Mesothelial cell of epicardium (in vitro differentiated cells): Measurements from ENCODE around the gene KCNQ2. TPM values are rescaled to one million over a fixed set of nuclear protein-coding genes. Genes with fewer than 3 reads are reported as not detected.

Source experiments
- DNase-seq, 2 experiments: peaks; one replicate each; pipeline ENCODE4 v3.0.0; 2021; ENCODE audit warnings: low spot score in 2 of 2; ENCODE audit not compliant: unreplicated experiment in 2 of 2
- H3K27ac Mint-ChIP-seq: 2 replicates; pipeline ENCODE4 v1.8.0; 2021; ENCODE audit warnings: mixed read lengths
- H3K27me3 Mint-ChIP-seq: 2 replicates; pipeline ENCODE4 v1.8.0; 2021; ENCODE audit warnings: low read depth, mixed read lengths
- H3K36me3 Mint-ChIP-seq: 2 replicates; pipeline ENCODE4 v1.8.0; 2021; ENCODE audit warnings: mixed read lengths
- H3K4me1 Mint-ChIP-seq: 2 replicates; pipeline ENCODE4 v1.8.0; 2021; ENCODE audit warnings: mixed read lengths
- H3K4me3 Mint-ChIP-seq: 2 replicates; pipeline ENCODE4 v1.8.0; 2021; ENCODE audit warnings: mild to moderate bottlenecking, moderate library complexity, mixed read lengths
- H3K9me3 Mint-ChIP-seq: 2 replicates; pipeline ENCODE4 v1.8.0; 2021; ENCODE audit warnings: mixed read lengths
- CTCF ChIP-seq: fragments of 200-600 bp; sonication (generic); IDR thresholded peaks from one replicate; pipeline ENCODE4 v1.5.0; 2021; ENCODE audit warnings: antibody characterized with exemption; ENCODE audit not compliant: unreplicated experiment
- total RNA-seq: library from RNA; stranded (reverse); gene quantifications from 3 replicates; pipeline ENCODE4 v1.2.1, GENCODE V29; 2021

The KCNQ2 gene
- total RNA-seq, 1 donor from 2014 or later, result 11.8 TPM

GRCh38 chr20:63509088-63509564 lies 36.7 kb upstream of the KCNQ2 start:
- H3K4me1 Mint-ChIP-seq, result no peaks in the 10 kb centered on the region
- H3K9me3 Mint-ChIP-seq, result peaks cover 35% of the 10 kb centered on the region
- no peak for DNase-seq
- H3K27me3 Mint-ChIP-seq, result peaks cover 59% of the 10 kb centered on the region
- TF ChIP-seq CTCF, result no peak
- H3K4me3 Mint-ChIP-seq, result no peak overlapping the region
- H3K36me3 Mint-ChIP-seq, result peaks cover 3% of the 10 kb centered on the region
- H3K27ac Mint-ChIP-seq, result no peak overlapping the region

- no peak for DNase-seq
- no peak overlapping the region for H3K4me3 Mint-ChIP-seq
- H3K9me3 Mint-ChIP-seq, result peaks cover 34% of the 10 kb centered on the region
- no peak overlapping the region for H3K27ac Mint-ChIP-seq
- H3K36me3 Mint-ChIP-seq, result peaks cover 3% of the 10 kb centered on the region
- H3K4me1 Mint-ChIP-seq, result no peaks in the 10 kb centered on the region
- TF ChIP-seq CTCF, result no peak
- H3K27me3 Mint-ChIP-seq, result peaks cover 59% of the 10 kb centered on the region
Observed at GRCh38 chr20:63508072-63508768, 35.8 kb upstream of the KCNQ2 start.

- Mint-ChIP-seq H3K4me3 (no peak overlapping the region), H3K27me3 (peaks cover 53% of the 10 kb centered on the region), H3K9me3 (peaks cover 27% of the 10 kb centered on the region), H3K36me3 (peaks cover 3% of the 10 kb centered on the region), H3K4me1 (no peaks in the 10 kb centered on the region), H3K27ac (no peak overlapping the region)
- TF ChIP-seq CTCF, result no peak
- DNase-seq, result no peak
Observed at GRCh38 chr20:63507083-63507743, 34.8 kb upstream of the KCNQ2 start.

- Mint-ChIP-seq H3K36me3 (peaks cover 3% of the 10 kb centered on the region), H3K4me1 (no peaks in the 10 kb centered on the region), H3K27ac (no peak overlapping the region), H3K27me3 (peaks cover 54% of the 10 kb centered on the region), H3K4me3 (no peak overlapping the region), H3K9me3 (peaks cover 24% of the 10 kb centered on the region)
- no peak for DNase-seq
- TF ChIP-seq CTCF, result no peak
Observed at GRCh38 chr20:63505723-63506122, 33.3 kb upstream of the KCNQ2 start.

- no peak for TF ChIP-seq CTCF
- H3K4me3 Mint-ChIP-seq, result no peak overlapping the region
- peaks cover 3% of the 10 kb centered on the region for H3K36me3 Mint-ChIP-seq
- peaks cover 53% of the 10 kb centered on the region for H3K27me3 Mint-ChIP-seq
- no peak overlapping the region for H3K27ac Mint-ChIP-seq
- no peak for DNase-seq
- H3K4me1 Mint-ChIP-seq, result no peaks in the 10 kb centered on the region
- H3K9me3 Mint-ChIP-seq, result peaks cover 24% of the 10 kb centered on the region
Observed at GRCh38 chr20:63505281-63505680, 32.8 kb upstream of the KCNQ2 start.
